HG02938 (cell line): ENCODE measurements around the gene COTL1.
"Not testable (repeated sequence)": the region's sequence is repeated elsewhere in the genome, so short reads cannot be mapped to it uniquely, and the experiment has no call there.

Experiments
- ATAC-seq: cut with Tn5 transposase; IDR thresholded peaks from one replicate; pipeline ENCODE4 v1.9.1; 2021; ENCODE audit warnings: mild to moderate bottlenecking, moderate library complexity; ENCODE audit not compliant: unreplicated experiment

The COTL1 gene

DNA sequence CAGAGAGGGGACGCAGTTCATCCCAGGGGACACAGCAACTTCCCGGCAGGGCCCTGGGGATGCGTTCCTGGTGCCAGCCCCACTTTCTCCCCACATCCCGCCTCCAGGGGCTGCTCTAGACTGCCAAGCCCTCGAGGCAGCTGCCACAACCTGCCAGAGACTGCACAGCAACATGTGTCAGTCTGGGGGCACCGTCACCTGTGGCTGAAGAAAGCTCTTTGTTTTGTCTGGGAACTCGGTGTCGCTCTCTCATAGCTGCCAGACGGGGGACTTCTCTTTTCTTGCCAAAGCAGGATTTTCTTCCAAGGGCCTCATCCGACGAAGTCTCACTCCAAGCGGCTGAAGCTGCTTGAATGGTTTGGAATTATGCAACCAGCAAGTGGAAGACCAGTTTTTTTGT is 43.7 kb downstream of the COTL1 start:
- ATAC-seq, result no peak

DNA sequence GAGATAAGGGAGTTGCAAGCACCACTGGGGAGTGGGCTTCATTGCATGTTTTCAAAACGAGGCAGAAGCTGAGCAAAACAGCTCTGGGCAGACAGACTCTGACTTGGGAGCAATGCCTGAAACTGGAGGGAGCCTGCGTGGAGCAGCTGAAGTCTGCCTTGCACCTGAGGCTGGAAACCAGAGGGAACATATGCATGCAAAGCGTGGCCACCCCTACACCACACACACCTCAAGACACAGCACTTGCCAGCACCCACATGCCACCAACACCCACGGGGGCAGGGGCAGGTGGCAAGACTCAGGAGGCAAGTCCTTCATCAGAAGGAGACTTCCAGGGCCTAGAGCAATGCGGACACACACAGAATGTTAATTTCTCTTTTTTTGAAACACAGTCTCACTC is 45.8 kb downstream of the COTL1 start:
- ATAC-seq, result no peak

DNA sequence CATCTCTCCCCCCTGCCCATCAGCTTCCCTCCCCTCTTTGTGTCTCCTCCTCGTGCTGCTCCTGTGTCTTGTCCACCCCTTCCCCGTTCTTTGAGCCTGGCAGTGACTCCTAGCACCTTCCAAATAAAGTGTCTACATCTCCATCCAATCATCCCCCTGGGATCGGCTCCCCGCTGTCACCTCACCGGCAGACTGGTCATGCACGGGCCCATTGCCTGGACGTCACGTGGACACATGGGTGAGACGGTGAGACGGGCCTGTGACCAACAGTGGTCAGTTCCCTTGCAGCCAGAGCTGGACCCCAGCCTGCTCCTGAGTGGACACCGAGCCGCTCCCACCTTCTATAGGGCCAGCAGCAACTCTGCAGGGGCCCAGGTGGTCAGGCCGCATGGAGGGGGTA is 46.4 kb downstream of the COTL1 start:
- no peak for ATAC-seq

DNA sequence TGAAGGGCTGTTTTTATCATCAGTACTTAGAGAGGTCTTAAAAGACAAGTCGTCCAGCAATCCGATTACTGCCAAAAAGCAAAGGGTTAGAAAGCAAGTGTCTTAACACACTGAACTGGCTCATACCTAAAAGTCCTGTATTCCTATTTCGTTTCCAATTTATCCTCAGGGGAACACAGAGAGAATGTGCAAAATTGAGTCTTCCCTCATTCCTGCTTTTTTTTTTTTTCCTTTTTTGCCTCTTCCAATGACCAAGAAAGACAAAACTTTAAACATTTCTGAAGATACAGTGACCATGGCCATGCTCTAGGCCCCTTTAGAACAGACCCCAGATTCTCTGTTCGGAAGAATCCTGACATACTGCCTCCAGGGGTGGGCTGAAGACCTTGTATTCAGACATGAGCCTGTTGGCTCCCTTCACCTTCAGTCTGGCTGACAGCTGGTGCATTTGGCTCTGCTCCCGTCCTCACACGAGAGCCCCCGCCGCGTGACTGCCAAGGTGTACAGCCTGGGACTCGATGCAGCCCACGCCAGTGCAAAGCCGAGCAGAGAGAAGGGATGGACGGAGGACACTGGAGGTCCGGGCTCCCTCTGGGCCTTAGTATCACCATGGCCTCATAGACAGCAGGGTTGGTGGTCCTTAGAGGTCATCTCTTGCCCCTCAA is 47.0 kb downstream of the COTL1 start:
- no peak for ATAC-seq

DNA sequence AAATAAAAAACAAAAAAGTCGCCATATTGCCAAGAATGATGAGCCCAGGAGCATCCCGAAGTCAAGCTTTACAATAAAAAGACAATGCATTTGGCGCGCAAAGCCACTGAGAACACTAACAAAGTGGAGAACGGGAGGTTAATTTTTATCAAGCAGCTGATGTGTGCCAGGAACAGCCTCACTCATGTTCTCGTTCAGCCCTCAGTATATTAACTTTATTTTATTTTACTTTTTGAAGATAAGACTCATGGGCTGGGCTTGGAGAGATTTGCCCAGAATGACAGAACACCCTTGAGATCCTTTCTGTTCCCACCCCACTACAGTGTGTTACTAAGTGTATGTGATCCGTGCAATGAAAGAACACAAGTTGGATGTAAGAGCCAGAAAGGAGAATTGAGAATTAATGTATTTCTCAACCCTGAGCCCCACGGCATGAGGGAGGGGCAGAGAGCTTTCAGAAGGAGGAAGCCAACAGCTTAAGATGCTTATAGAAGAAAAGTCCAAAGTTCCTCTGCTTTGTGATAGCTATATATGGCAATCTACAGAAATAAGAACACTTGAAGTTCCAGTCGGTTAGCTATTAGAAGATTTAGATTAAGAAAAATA is 48.4 kb downstream of the COTL1 start:
- ATAC-seq, result no peak

DNA sequence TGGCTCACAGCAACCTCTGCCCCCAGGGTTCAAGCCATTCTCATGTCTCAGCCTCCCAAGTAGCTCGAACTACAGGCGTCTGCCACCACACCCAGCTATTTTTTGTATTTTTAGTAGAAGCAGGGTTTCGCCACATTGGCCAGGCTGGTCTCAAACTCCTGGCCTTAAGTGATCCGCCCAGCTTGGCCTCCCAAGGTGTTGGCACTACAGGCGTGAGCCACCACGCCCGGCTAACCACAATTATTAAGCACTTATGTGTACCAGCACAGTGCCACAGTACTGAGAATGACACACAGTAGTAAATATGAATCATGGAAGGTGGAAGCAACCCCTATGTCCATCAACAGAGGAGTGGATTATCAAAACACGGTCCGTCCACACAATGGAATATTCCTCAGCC is 49.8 kb downstream of the COTL1 start:
- ATAC-seq, result no peak

DNA sequence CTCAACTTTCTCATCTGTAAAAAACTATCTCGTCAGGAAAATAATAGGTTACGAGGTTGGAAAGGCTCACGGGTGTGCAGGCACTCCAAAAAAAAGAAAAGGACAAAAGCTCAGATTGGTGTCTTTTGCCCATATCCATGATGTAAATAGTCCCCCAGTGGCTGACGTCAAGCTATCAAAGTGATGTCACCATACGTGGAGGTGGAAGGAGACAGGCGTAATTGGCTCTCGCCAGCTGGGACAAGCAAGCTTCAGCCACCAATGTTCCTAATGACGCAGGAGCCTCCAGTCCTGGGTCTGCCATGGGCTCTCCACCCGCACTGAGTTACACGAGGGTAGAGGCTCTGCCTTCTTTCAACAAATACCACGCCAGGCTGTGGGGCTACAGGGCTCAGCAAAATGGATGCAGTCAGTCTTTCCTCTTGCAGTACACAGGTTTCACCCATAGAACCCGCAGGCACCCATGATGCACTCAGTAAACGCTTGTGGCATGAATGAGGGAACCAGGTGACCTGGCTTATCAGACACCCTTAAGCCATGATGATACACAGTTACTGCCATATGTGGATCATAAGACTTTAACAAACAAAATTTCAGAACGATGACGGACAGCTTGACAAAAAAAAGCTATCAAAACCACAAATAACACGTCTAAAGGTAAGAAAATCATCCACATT is 50.5 kb downstream of the COTL1 start:
- ATAC-seq, result no peak

DNA sequence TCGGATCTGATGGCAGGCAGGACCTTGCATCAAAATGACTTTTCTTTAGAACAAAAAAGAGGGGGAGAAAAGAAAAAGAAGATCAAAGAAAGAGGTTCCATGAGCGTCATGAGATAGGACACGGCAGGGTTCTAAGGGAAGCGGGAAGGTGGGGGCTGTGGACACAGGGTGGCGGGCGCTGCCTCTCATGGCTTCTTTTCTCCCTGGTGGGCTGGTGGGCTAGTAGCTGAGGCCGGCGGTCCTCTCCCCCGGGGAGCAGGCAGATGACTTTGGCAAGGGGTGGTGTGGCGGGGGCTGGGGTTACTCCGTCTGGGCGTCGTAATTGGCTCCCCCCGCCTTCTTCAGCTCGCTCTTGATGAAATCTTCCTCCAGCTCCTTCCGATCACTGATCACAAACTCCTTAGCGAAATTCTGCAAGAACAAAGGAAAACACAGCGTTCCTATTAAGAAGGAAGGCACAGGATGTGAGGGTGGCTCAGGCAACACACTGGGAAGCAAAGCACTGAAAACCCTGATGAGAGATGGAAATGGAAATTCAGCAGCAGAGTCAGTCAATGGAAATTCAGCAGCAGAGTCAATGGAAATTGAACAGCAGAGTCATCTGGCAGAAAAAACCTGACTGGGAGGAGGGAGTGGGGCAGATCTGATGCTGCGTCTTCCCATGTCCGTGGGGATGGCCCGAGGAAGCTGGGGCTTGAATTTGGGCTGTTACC is 51.2 kb downstream of the COTL1 start:
- ATAC-seq, result no peak

DNA sequence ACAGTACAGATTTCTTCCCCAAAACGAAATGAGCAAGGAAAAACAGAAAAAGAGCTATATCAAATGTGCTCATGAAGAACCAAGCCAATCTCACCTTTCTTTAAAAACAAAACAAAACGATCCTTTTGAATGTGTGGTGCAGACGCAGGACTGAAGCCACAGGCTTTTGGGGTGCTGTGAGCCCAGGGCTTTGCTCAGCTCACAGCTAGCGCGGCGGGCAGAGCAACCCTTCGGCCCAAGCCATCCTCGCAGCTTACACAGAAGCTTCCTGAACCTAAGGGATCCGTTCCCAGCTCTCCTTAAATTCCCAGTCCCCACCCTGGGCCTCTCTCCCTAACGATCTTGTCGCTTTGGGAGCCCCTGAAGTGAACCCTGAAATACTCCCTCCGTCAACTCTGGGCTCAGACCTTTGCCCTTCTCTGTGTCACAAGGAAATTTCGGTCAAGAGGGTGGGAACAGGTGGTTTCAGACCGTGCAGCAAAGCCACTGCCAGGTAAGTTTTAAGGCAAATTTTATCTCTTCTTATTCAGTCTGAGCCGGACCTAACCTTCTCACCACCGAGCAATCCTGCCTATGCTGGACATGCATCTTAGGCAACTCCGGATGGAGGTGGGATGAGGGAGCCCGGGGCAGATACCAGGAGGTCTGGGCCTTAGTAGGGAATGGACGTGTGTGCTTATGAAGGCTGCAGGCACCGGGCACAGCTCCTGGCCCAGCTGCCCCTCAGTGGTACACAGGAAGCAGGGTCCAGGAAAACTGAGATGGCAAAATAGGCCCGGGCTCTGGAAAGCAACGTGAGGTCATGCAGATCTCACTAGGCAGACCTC is 52.0 kb downstream of the COTL1 start:
- ATAC-seq, result no peak

DNA sequence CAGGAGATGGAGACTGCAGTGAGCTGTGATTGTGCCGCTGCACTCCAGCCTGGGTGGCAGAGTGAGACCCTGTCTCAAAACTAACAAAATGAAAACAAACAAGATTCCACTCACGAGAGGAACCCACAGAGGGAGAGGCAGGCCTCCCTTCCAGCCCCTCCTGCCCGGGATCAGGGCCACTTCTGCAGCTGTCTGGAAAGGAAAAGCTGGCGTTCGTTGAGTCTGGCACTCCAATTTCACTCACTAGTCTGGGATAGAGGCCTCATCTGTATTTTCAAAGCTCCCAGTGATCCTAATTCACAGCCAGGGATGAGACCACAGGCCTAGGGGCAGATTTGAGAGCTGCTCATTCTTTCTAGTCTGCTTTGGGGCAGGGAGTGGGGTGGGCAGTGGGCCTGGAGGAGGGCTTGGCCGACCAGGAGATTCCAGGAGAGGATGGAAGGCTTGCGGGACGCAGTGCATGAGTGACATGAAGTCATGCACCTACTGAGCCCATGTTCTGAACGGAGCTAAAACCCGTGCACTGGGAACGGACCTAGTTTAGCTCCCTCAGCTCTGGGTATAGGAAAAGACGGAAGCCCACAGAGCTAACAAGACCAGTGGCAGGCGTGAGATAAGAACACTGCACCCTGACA is 54.0 kb downstream of the COTL1 start:
- no peak for ATAC-seq

DNA sequence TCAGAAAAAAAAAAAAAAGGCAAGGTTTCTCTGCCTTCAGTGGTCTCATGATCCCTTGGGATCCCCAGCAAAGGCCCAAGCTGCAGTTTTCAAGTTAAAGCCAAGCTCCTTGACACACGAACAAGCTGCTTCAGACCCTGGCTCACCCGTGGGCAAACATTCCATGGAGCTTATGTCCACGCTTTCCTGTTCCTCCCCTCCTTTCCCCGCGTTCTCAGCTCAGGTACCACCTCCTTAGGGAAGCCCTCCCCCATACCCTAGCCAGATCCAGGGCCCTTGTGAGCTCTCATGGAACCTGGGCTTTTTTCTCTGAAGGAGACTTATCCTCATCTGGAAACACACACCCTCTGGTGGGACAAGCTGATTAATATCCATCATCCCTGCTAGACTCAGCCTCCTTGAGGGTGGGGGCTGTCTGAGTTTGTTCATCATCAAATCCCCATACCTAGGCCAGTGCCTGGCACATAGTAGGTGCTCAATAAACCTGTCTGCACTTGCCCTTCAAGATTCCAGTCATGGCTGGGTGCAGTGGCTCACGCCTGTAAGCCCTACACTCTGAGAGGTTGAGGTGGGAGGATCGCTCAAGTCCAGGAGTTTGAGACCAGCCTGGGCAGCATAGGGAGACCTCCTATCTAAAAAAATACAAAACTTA is 54.7 kb downstream of the COTL1 start:
- no peak for ATAC-seq

DNA sequence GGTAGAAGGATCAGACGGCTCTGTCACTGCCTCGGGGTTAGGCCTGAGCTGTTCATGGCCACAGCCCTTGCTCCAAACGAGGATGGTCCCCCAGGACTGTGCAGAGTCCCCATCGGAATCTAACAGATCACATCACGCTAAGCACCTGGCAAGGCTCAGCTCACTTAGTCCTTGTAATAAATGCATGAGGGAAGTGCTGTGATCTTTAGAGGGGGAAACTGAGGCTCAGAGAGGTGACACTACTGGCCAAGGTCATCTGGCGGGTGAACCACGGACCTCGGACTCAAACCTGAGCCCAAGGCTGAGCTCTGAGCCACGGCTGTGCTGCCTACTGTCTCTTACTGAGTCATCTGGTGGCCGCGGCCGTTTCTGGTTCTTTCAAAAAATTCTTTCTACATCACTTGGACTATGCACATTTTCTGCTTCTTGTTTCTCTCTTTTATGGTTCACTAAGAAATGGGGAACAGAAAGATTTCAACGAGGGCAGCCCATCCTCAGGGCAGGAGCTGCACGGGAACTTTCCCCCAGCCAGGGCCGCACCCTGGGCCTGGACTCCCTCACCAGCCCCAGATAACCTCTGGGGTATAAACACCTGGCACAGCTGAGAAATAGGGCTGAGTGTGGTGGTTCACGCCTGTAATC is 55.6 kb downstream of the COTL1 start:
- no peak for ATAC-seq

DNA sequence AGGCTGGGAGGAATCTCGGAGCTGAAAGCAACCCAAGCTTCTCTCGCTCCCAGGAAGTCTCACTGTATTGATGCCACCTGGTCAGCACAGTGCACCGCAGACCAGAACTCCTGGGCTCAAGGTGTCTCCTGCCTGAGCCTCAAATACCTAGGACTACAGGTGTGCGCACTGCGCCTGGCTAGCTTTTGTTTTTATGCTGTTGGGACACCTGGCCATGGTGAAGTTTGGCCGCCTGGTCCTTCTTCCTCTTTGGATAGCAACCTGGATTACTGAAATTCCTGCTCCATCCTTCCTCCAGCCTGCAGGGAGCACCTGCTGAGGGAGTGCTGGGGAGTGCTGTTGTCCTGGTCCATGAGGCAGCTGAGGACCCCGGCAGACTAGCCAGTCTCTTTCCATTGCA is 56.6 kb downstream of the COTL1 start:
- ATAC-seq, result no peak

DNA sequence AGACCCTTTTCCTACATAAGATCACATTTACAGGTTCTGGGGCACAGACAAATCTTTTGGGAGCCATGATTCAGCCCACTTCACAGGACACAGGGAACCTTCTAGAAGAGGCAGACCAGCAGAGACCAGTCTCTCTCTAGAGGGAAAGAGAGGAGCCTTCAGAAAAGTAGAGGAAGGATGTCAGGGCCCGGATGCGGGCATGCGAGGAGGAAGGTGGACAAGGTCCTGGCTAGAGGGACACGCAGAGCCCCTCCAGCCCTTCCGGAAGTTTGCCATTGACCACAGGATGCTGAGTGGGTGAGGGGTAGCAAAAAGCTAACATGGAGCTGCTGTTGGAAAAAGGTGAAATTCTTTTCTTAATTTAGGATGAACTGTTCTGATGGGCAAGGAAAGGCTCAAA is 57.6 kb downstream of the COTL1 start:
- ATAC-seq, result no peak

DNA sequence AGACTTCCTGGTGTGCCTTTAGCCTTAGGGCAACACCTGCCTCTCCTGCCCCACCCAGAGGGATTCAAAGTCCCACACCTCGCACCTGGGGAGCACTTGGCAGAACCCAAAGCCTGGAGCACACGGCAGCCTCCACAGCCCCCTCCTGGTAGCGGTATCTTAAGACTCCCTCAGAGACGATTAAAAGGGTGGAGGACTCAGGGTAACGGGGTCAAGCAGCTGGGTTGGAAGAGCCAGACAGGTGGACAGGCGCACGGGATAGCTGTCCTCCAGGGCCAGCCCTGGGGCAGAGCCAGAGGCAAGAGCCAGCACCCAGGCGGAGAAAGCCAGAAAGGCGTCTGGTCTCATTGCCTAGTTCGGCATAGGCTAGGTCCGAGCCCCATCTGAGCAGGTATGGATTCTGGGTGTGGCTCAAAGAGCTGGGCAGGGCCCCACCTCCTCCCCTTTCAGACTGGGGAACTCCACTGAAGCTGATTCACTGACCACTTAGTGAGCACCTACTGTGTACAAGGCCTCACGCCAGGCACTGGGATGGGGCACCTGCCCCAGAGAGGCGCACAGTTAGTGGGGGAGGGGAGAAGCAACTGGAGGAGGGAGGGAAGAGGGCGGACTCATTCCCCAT is 58.5 kb downstream of the COTL1 start:
- no peak for ATAC-seq

DNA sequence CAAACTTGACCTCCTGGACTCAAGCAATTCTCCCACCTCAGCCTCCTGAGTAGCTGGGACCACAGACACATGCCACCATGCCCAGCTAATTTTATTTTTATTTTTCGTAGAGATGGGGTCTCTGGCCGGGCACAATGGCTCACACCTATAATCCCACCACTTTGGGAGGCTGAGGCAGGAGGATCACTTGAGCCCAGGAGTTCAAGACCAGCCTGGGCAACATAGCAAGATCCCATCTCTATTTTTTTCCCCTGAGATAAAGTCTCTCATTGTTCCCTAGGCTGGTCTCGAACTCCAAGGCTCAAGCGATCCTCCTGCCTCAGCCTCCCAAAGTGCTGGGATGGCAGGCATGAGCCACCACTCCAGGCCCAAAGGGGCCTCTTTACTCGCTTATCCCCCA is 59.0 kb downstream of the COTL1 start:
- ATAC-seq, result not testable (repeated sequence)

DNA sequence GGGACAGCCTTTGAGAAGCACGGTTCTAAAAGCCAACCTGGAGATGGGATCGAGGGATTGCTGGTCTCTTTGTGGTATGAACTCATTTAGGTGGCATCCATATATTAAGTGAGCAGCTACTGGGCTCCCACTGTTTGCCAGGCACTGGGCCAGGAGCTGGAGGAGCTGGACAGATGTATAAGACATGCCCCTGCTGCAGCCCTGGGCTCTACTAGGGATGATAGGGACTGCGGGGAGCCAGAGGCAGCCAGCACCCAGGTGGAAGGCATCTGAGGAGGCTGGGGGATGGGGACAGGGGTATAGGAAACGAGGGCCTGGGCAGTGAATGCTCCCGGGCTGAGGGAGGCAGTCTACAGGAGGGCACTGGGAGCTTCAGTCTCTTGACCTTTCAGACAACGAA is 60.4 kb downstream of the COTL1 start:
- no peak for ATAC-seq

DNA sequence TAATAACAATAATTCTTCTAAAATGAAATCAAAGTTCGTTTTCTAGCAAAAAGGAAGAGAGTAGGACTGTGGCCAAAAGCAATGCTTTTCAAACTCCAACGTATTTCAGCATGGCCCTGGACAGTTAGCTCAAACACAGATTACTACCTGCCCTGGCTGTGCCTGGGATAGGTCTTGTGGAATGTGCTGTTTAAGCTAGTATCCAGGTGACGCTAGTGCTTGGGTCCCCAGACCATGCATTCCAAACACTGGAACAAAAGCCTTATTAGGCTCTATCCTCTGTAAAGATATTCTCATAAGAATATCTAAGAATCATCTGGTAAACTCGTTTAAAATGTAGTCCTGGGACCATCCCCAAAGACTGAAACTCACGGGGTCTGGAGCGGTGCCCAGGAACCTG is 60.8 kb downstream of the COTL1 start:
- no peak for ATAC-seq
